ENCODE measurements around the gene DHX57.
"Not testable (repeated sequence)": the region's sequence is repeated elsewhere in the genome, so short reads cannot be mapped to it uniquely, and the experiment has no call there.

DHX57 gene

DNA sequence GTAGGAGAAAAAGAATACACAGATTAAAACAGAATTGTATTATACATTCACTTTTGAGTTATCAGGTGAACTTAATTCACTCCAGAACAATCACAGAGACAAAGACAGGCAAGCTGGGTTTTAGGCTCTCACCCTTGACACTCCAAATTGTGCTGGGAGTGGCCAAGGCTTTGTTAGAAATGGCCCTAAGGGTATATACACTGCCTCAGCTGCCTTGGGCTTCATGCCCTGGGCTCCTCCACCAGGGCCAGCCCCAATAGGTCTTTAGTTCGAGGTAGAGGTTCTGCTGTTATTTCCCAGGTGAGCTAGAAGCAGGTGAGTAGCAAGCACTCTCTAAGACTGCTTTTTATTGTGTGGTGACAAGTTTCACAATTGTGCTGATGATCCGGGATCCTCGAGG is 77.8 kb downstream of the DHX57 start:
- DNase-seq (ENCODE audit: low spot score) = no peak

DNA sequence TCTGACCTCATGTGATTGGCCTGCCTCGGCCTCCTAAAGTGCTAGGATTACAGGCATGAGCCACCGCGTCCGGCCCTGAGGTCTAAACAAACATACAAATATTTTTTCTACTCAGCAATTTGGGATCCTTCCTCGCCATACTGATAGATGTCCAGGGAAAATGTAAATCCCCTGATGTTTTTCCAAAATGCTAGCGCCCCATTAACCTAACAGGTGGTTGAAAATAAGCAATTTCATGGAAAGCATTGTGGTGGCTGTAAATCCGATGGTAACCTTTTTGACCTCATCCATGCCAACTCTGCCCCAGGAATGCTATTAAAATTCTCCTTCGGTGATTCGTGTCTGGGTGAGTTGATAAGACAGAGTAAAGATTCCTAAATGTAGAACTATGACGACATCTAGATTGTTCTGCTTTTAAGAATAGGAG is 78.5 kb downstream of the DHX57 start:
- no peak for DNase-seq (ENCODE audit: low spot score)

DNA sequence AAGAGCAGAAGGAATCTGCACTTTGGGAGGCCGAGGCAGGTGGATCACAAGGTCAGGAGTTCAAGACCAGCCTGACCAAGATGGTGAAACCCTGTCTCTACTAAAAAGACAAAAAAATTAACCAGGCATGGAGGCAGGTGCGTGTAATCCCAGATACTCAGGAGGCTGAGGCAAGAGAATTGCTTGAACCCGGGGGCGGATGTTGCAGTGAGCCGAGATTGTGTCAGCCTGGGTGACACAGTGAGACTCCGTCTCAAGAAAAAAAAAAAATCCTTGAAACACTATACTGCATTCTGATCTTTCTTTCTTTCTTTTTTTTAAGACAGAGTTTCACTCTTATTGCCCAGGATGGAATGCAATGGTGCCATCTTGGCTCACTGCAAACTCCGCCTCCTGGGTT is 80.7 kb downstream of the DHX57 start:
- not testable (repeated sequence) for DNase-seq (ENCODE audit: low spot score)

DNA sequence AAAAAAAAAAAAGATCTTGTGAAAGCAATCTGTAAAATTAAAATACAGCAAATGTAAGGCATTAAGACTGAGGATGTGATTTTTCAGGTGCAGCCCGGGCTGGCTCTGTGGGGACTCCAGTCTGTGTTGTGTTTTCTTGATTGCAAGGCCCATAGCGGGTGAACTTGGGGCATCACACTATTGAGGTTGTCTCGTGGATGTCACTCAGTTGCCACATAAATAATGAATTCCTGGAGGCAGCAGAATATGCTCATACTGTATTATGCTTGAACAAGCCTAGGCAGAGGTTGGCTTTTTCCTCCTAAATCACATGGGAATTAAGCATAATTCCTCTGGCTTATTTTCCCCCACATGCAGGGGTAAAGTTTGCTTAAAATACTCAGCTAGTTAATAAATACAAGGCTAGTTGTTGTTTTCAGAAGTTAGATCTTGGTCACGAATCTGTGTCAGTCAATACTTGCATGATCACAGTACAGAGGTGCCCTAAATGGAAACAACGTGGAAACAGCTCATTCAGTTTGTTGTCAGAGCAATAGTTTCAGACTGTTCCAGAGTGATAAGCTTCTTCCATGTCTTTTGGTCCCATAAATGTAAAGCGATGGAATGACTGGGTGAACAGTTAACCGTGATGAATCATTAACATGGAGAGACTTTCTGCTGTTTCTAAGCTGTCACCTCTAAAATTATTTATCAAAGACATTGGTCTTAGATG is 81.3 kb downstream of the DHX57 start:
- no peak for DNase-seq (ENCODE audit: low spot score)

DNA sequence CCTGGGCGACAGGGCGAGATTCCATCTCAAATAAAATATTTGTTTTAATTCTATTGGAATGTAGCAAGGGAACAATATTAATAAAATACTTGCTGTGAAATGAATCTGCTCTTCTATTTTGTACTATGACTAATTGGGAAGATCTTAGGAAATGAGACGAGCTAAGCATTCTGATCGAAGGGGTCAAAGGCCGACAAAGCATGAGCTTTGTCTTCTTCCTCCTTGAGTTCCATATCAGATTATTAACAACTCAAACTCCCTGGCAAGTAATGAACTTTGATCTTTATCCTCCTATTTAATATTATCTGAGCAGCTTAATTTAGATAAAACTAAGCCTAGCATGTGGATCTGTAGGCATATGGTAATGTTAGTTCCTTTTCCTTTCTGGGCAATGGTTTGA is 82.2 kb downstream of the DHX57 start:
- DNase-seq (ENCODE audit: low spot score) = no peak

DNA sequence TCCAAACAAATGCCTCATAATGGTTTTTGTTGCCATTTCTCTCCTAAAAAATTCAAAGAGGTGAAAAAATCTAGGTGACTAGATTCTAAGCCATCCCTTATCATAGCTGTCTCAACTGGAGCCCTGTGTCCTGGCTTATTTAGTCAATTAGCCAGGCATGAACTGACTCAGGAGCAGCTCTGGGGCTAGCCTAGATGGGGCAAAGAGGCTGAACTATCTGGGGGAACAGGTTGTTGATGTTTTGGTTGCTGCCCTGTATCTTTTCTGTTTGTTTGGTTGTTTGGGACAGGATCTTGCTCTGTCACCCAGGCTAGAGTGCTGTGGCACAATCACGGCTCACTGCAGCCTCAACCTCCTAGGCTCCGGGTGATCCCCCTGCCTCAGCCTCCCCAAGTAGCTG is 83.0 kb downstream of the DHX57 start:
- no peak for DNase-seq (ENCODE audit: low spot score)

DNA sequence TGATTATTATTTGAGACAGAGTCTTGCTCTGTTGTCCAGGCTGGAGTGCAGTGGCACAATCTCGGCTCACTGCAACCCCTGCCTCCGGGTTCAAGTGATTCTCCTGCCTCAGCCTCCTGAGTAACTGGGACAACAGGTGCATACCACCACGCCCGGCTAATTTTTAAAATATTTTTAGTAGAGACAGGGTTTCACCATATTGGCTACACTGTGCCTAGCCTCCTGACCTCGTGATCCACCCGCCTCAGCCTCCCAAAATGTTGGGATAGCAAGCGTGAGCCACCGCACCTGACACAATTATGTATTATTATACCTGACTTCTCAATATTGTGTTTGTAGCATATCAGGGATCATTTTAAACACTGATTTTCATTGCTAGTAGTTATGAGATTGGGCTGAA is 83.4 kb downstream of the DHX57 start:
- DNase-seq (ENCODE audit: low spot score) = not testable (repeated sequence)

DNA sequence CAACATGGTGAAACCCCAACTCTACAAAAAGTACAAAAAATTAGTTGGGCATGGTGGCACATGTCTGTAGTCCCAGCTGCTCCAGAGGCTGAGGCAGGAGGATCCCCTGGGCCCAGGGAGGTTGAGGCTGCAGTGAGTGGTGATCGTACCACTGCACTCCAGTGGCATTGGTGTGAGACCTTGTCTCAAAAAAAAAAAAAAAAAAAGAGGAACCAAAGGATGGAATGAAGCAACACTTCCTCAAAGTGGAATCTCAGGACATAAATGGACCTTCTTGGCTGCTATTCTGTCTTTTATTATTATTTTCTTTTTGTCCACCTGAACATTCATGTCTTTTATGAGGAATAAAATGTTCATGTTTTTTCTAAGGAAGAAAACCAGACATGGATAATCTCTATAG is 84.0 kb downstream of the DHX57 start:
- no peak for DNase-seq (ENCODE audit: low spot score)

DNA sequence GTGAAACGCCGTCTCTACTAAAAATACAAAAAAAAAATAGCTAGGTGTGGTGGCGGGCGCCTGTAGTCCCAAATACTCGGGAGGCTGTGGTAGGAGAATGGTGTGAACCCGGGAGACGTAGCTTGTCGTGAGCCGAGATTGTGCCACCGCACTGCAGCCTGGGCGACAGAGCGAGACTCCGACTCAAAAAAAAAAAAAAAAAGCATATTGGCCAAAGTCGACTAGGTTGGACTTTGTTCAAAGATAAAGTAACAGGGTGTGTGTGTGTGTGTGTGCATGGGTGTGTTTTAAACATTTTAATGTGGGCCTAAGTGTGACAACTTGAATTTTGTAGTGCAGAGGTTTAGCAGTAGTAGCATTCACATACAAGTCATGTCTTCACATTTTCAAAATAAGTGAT is 86.0 kb downstream of the DHX57 start:
- DNase-seq (ENCODE audit: low spot score) = no peak

DNA sequence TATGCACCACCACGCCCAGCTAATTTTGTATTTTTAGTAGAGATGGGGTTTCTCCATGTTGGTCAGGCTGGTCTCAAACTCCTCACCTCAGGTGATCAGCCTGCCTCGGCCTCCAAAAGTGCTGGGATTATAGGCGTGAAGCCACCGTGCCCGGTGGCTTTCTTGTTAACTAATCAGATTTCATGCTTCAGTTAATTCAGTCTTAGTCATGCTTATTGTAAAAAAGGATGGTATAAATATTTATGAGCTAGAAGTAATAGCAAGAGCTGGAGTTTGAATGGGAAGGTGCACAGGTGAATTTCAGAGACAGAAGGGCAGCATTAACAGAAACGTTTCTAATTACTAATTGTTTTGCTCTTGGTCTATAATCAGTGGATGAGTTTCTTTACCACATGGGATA is 87.4 kb downstream of the DHX57 start:
- DNase-seq (ENCODE audit: low spot score) = no peak

DNA sequence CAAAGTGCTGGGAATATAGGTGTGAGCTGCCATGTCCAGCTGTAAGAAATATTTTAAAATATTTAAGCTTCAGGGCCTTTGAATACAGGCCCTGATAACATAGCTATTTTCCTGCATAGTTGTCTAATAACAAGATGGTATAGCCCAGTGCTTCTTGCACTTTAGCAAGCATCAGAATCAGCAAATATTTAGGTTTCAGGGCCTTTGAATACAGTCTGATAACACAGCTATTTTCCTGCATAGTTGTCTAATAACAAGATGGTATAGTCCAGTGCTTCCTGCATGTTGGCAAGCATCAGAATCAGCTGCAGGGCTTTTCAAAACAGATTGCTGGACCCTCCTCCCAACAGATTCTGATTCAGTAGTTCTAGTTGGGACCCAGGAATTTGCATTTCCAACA is 92.1 kb downstream of the DHX57 start:
- DNase-seq (ENCODE audit: low spot score) = no peak

DNA sequence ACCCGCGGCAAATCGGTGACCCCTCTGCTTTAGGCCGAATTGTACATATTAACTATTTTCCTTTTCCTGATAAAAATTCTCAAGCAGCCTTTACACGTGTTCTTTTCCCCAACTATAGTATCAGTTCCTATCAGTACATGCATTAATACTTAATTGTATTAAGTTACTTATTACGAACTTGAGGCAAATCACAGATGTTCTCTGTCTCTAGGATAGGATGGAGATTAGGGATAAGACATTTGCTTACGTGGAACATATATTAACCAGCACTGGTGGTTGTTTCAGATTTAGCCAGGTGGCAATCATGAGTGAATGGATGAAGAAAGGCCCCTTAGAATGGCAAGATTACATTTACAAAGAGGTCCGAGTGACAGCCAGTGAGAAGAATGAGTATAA is 97.0 kb downstream of the DHX57 start:
- DNase-seq (ENCODE audit: low spot score) = no peak

DNA sequence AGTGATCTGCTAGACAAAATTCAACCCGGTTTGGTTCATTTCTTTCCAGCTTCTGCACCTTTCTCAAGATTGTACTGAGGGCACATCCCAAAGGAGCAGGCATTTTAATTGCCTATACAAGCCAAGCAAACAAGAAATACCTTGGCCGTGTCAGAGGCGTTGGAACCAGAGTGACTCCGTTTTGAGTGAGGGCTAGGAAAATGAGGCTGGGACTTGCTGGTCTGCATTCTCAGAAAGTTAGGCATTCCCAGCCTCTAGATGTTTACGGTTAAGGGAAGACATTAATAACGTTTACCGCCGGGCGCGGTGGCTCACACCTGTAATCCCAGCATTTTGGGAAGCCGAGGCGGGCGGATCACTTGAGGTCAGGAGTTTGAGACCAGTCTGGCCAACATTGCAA is 99.2 kb downstream of the DHX57 start:
- no peak for DNase-seq (ENCODE audit: low spot score)

DNA sequence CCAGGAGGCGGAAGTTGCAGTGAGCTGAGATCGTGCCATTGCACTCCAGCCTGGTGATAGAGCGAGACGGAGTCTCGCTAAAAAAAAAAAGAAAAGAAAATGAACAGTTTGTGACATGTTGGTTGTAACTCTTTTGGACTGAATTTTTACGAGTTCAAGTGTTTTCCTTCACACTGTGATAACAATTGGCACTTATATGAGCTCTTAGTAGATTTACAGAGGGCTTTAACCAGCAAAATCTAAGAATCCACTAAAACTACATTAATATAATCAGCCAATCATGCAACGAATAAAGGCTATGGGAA is 99.9 kb downstream of the DHX57 start:
- no peak for DNase-seq (ENCODE audit: low spot score)

DNA sequence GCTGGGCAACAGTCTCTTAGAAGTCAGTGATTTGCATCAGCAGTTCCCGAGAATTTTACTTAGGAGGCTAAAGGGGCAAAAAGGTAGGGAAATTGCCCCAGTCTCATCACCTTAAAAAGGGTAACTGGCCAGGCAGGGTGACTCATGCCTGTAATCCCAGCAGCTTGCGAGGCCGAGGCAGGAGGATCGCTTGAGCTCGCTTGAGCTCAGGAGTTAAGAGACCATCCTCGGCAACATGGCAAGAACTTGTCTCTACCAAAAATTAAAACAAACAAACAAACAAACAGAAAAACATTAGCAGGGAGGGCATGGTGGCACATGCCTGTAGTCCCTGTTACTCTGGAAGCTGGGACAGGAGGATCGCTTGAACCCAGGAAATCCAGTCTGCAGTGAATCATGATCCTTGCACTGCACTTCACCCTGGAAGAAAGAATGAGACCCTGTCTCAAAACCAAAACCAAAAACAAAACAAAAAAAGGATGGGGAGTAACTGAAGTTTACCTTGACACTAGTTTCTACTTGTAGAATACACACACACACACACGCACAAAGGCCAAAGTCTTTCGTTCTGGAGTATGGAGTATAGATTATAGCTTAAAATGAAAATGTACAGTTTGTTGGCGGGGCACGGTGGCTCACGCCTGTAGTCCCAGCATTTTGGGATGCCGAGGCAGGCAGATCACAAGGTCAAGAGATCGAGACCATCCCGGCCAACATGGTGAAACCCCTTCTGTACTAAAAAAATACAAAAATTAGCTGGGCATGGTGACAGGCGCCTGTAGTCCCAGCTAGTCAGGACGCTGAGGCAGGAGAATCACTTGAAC is 100.4 kb downstream of the DHX57 start:
- no peak for DNase-seq (ENCODE audit: low spot score)

DNA sequence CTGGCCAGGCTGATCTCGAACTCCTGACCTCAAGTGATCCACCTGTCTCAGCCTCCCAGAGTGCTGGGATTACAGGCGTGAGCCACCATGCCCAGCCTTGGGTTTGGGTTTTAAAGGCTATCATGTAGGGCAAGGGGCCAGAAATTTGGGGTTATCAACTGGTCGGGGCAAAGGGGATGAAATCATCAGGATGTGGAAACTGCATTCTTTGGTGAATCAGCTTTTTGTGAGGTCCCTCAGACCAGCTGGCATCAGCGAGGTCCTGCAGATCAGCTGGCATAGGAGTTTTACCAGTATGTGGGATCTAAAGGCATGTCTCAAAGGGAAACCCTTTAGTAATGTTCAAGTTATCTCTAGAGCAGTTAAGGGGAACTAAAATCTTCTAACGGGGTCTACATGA is 104.1 kb downstream of the DHX57 start:
- DNase-seq (ENCODE audit: low spot score) = no peak

DNA sequence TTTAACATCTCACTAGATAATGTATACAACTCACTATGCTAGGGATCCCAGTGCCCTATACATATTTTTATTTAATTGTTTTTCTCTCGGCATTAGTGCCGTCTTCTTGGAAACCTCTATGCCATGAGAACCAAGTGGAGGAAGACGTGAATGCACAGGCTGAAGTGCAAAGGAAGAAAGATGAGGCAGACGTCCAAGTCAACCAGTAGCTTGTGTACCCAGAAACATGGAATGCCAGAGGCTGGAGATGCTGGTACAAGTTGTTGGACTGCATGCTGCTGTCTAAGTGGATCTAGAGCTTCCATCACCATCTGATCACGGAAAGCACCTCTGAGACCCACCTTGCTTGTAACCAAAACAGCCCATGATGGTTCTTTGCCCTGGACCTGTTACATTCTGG is 110.2 kb downstream of the DHX57 start:
- peak; percentile 2 for DNase-seq (ENCODE audit: low spot score)

DNA sequence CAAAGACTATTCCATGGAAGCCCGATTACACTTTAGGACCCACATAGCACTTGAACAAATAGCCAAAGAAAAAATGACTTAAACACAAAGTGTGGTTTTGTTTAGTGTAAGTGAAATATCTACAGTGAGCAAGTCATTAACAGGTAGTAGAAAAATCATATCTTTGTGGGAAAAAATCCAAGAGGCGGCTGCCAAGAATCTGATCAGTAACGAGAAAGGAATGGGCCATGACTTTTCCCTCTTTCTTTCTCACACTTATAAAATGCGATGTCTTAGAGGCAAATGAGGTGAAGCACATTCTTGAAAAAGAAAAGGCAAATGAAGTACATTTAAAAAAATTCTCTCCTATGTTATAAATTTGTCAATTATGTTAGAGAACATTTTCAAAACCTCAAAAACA is 110.6 kb downstream of the DHX57 start:
- peak; percentile 2 for DNase-seq (ENCODE audit: low spot score)

DNA sequence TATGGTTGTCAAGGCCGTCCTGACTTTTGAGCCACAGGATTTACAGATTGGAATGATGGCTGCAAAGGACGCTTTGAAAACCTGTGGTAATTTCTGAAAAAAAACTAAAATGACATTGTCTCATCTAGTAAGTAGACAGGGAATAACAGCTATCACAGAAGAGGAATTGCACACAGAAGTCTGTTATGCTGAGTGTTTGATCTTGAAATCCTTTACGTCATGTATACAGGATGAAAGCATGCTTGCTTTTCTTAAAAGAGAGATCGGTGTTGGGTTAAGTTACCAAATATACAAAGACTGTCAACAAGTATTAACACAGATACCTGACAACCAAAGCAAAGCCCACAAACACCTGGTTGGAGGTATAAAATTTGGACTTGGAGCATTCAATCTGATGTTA is 112.0 kb downstream of the DHX57 start:
- DNase-seq (ENCODE audit: low spot score) = no peak

DNA sequence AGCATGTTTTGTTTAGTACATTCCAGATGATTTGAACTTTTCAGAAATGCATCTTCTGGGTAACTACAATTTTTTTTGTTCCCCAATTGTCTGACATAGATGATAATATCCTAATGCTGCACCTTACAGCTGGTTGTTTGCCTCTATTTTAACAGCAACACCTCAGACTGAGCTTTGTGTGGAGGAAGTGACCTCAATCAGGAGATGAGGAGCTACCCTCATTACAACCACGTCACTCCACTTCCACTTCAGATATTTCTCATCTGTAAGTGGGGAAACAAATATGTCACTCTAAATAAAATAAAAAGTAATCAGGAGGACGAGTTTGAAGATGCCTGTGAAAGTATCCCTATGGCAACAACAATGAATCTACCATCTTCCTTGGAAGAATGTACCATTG is 112.5 kb downstream of the DHX57 start:
- DNase-seq (ENCODE audit: low spot score) = no peak

DNA sequence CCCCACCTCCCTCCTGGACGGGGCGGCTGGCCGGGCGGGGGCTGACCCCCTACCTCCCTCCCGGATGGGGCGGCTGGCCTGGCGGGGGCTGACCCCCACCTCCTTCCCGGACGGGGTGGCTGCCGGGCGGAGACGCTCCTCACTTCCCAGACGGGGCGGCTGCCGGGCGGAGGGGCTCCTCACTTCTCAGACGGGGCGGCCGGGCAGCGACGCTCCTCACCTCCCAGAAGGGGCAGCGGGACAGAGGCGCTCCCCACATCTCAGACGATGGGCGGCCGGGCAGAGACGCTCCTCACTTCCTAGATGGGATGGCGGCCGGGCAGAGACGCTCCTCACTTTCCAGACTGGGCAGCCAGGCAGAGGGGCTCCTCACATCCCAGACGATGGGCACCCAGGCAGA is 119.8 kb downstream of the DHX57 start:
- DNase-seq (ENCODE audit: low spot score) = not testable (repeated sequence)

DNA sequence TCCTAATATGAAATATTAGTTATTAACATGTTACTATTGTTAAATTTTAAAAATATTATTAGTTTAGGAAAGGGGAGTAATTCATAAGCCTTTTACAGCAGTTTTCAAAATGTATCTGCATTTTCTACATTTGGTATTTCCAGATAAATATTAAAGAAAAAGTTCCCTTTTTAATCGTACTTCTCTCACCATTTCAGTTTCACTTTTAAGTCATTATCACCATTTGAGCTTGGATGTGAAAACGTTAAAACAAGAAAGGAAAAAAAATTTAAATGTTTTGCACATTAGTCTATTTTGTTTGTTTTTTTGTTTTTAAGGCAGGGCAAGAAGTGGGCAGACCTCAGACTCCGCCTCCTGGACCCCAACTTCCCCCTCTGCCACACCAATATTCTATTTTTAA is 121.2 kb downstream of the DHX57 start:
- DNase-seq (ENCODE audit: low spot score) = no peak

DNA sequence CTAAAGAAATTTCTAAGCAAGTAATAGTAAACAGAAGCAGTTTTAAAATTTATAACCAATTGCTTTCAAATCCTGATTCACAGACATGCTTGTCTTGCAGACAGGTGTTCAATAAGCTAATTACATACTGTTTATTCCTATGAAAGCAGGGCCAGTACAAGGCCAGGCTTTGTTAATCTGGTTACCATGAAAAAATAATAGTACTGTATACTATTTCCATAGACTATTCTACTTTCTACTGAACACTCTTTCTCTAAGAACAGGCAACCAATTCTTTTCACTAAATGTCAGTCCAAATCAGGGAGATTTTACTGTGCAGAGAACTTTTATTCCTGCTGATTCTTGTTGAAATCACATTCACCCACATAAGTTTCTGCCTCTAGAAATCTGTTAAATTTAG is 121.7 kb downstream of the DHX57 start:
- no peak for DNase-seq (ENCODE audit: low spot score)
